Sigmoid colon (tissue), 7 donors: Measurements from ENCODE around the gene TTLL12. TPM values are rescaled to one million over a fixed set of nuclear protein-coding genes. Genes with fewer than 3 reads are reported as not detected.

Source experiments
- DNase-seq: peaks from one replicate; pipeline ENCODE4 v3.0.0-alpha.2; 2019
- H3K27ac ChIP-seq, 4 donors: fragments of 200-600 bp; sonication (generic); one replicate each; pipeline ENCODE4 v1.5.1; 2016 to 2019; ENCODE audit warnings: mild to moderate bottlenecking in 1 of 4
- H3K27me3 ChIP-seq, 3 donors: fragments of 200-600 bp; sonication (generic); one replicate each; pipeline ENCODE4 v1.5.1; 2019; ENCODE audit warnings: mild to moderate bottlenecking in 1 of 3
- H3K36me3 ChIP-seq, 4 donors: fragments of 200-600 bp; sonication (generic); one replicate each; pipeline ENCODE4 v1.5.1; 2016 to 2019
- H3K4me1 ChIP-seq, 4 donors: fragments of 200-600 bp; sonication (generic); one replicate each; pipeline ENCODE4 v1.5.1; 2017 to 2019
- H3K4me3 ChIP-seq, 4 donors: fragments of 200-600 bp; sonication (generic); one replicate each; pipeline ENCODE4 v1.5.1; 2017 to 2019; ENCODE audit warnings: mild to moderate bottlenecking in 2 of 4, moderate library complexity in 1 of 4
- H3K9me3 ChIP-seq, 4 donors: fragments of 200-600 bp in 3 of 4; sonication (generic) in 3 of 4; one replicate each; pipeline versions ENCODE4 v1.5.1 to v1.6.1; 2013 to 2019
- EP300 ChIP-seq, 4 donors: sonication (generic); formaldehyde crosslinking; IDR thresholded peaks; one replicate each; pipeline ENCODE4 v1.6.1; 2017; ENCODE audit warnings: antibody characterized with exemption in 4 of 4
- POLR2A ChIP-seq, 2 donors: fragments of 450-650 bp; IDR thresholded peaks; one replicate each; pipeline ENCODE4 v1.6.1; 2016; ENCODE audit warnings: antibody characterized with exemption in 2 of 2, mild to moderate bottlenecking in 2 of 2, moderate library complexity in 2 of 2
- POLR2AphosphoS5 ChIP-seq, 4 donors: sonication (generic); formaldehyde crosslinking; IDR thresholded peaks; one replicate each; pipeline ENCODE4 v1.6.1; 2017; ENCODE audit warnings: antibody characterized with exemption in 4 of 4
- WGBS, 2 donors: extraction: QIAGEN DNeasy Blood & Tissue Kit; methylation state at CpG; one replicate each; pipeline ENCODE4 v1.1.7; 2013; 5-methylcytosine and 5-hydroxymethylcytosine counted together
- intact Hi-C: fragments of 100-400 bp; cut with DNase I; formaldehyde crosslinking; loops from one replicate; pipeline ENCODE4 v1.15.1; 2023
- polyA plus RNA-seq, 3 donors: library from polyadenylated mRNA; stranded (reverse); fragments of 200-250 nt; gene quantifications; one replicate each; pipeline ENCODE4 v1.2.3, GENCODE V29; 2013
- total RNA-seq, 4 donors: library from RNA; depleted of rRNA; stranded (reverse); fragments of >200 nt; gene quantifications; one replicate each; pipeline ENCODE4 v1.1.0, GENCODE V29; 2016
- TF ChIP-seq, protein P1 (sequence below), 4 experiments: fragments of 450-650 bp in 3 of 4; fragments of 200-600 bp in 1 of 4; IDR thresholded peaks; one replicate each; pipeline ENCODE4 v1.5.1; 2016 to 2019; ENCODE audit warnings: antibody characterized with exemption in 4 of 4, mild to moderate bottlenecking in 3 of 4, moderate library complexity in 2 of 4
- donor health status: healthy with polysubstance abuse.
- donor health status: Bipolar disorder and iron deficiency.
- donor health status: healthy.

The TTLL12 gene
- total and polyA plus RNA-seq, 7 donors = 13.2 to 127 (median 21.3) TPM

DNA sequence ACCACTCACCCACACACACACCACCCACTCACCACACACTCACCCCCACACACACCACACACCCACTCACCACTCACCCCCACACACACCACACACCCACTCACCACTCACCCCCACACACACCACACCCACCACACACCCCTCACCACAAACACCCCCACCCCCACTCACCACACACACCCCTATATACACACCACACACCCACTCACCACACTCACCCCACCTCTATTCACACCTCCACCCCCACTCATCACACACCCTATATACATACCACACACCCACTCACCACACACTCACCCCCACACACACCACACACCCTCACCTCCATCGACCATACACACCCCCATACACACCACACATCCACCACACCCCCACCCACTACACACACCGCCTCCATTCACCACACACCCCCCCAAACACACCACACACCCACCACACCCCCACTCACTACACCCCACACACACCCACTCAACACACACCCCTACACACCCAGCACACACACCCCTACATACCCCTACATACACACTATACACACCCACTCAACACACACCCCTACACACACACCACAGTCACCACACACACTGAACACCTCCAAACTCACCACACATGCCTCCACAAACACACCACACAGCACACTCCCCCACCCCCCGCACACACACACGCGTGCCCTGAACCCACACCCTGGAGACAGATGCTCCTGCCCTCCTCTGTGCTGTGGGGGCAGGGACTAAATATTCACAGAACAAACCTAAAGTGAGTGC, 19.0 kb upstream of the TTLL12 start:
- Histone ChIP-seq H3K27ac (no peak overlapping the region), H3K9me3 (no peaks in the 10 kb centered on the region), H3K4me1 (no peaks in the 10 kb centered on the region), H3K4me3 (no peak overlapping the region), H3K36me3 (no peaks in the 10 kb centered on the region), H3K27me3 (peaks cover 0 to 3% (median 0%) of the 10 kb centered on the region in 3 donors)
- no peak for DNase-seq
- no peak for TF ChIP-seq POLR2A (IDR thresholded peaks at IDR 0.05)
- TF ChIP-seq, protein P1, sequence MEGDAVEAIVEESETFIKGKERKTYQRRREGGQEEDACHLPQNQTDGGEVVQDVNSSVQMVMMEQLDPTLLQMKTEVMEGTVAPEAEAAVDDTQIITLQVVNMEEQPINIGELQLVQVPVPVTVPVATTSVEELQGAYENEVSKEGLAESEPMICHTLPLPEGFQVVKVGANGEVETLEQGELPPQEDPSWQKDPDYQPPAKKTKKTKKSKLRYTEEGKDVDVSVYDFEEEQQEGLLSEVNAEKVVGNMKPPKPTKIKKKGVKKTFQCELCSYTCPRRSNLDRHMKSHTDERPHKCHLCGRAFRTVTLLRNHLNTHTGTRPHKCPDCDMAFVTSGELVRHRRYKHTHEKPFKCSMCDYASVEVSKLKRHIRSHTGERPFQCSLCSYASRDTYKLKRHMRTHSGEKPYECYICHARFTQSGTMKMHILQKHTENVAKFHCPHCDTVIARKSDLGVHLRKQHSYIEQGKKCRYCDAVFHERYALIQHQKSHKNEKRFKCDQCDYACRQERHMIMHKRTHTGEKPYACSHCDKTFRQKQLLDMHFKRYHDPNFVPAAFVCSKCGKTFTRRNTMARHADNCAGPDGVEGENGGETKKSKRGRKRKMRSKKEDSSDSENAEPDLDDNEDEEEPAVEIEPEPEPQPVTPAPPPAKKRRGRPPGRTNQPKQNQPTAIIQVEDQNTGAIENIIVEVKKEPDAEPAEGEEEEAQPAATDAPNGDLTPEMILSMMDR (IDR thresholded peaks at IDR 0.05) = no peak
- TF ChIP-seq EP300 (IDR thresholded peaks at IDR 0.05) = no peak
- TF ChIP-seq POLR2AphosphoS5 (IDR thresholded peaks at IDR 0.05) = no peak
- 47 to 67% methylated on average over 5 of the region's 5 CpGs for WGBS, 2 donors
- intact Hi-C loops = no loop called here

DNA sequence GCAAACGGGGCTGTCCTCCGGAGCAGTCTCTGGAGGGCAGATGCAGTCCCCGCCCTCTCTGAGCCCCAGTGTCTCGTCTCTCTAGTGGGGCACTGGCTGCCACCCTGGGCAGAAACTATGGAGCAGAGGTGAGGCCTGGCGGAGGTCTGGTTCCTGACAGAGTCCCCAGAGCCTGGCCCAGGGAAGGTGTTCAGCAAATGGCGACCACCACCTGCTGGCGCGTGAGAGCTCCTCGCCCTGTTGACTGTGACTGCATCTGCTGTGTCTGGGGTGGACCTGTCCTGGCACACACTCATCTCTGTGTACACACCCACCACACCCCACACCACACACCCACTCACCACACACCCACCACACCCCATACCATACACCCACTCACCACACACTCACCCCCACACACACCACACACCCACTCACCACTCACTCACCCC, 18.3 kb upstream of the TTLL12 start:
- intact Hi-C loops = no loop called here
- WGBS, 2 donors = 49 to 84% methylated on average over 9 of the region's 9 CpGs
- TF ChIP-seq POLR2AphosphoS5 (IDR thresholded peaks at IDR 0.05) = no peak
- TF ChIP-seq POLR2A (IDR thresholded peaks at IDR 0.05) = no peak
- no peak for TF ChIP-seq EP300 (IDR thresholded peaks at IDR 0.05)
- TF ChIP-seq, protein P1 (IDR thresholded peaks at IDR 0.05) = no peak
- no peaks in the 10 kb centered on the region for H3K4me1 ChIP-seq
- H3K36me3 ChIP-seq = no peaks in the 10 kb centered on the region
- no peak for DNase-seq
- H3K4me3 ChIP-seq = no peak overlapping the region
- H3K27me3 ChIP-seq = peaks cover 0 to 4% (median 0%) of the 10 kb centered on the region in 3 donors
- no peak overlapping the region for H3K27ac ChIP-seq
- H3K9me3 ChIP-seq = no peaks in the 10 kb centered on the region

DNA sequence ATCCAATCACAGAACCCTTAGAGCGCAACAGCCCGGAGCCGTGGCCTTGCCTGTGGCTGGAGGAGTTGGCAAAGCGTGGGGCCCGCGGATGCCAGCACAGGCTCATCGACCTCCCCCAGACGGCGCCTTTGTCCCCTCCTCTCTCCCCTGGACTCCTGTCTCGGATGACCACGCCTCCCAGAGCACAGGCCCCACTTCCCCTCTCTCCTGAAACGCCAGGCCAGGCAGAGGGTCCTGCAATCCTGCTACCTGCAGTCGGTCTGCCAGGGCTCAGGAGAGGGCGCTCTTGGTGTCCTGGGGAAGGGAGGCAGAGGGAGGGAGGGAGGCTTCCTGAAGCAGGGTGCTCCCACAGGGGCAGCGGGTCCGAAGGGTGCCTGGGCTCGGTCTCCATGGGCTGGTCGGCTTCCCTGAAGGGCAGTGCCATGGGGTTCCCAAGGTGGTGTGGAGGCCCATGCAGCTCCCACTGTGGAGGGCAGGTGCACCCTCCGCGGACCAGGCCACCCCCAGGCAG, 16.6 kb upstream of the TTLL12 start:
- intact Hi-C loops = no loop called here
- Histone ChIP-seq H3K36me3 (no peaks in the 10 kb centered on the region), H3K27me3 (peaks cover 0 to 18% (median 0%) of the 10 kb centered on the region in 3 donors), H3K4me3 (no peak overlapping the region), H3K4me1 (no peaks in the 10 kb centered on the region), H3K9me3 (no peaks in the 10 kb centered on the region), H3K27ac (no peak overlapping the region)
- TF ChIP-seq EP300 (IDR thresholded peaks at IDR 0.05) (no peak), POLR2AphosphoS5 (IDR thresholded peaks at IDR 0.05) (no peak), POLR2A (IDR thresholded peaks at IDR 0.05) (no peak)
- TF ChIP-seq, protein P1 (IDR thresholded peaks at IDR 0.05) = no peak
- no peak for DNase-seq
- 78 to 80% methylated on average over 20 of the region's 20 CpGs for WGBS, 2 donors

DNA sequence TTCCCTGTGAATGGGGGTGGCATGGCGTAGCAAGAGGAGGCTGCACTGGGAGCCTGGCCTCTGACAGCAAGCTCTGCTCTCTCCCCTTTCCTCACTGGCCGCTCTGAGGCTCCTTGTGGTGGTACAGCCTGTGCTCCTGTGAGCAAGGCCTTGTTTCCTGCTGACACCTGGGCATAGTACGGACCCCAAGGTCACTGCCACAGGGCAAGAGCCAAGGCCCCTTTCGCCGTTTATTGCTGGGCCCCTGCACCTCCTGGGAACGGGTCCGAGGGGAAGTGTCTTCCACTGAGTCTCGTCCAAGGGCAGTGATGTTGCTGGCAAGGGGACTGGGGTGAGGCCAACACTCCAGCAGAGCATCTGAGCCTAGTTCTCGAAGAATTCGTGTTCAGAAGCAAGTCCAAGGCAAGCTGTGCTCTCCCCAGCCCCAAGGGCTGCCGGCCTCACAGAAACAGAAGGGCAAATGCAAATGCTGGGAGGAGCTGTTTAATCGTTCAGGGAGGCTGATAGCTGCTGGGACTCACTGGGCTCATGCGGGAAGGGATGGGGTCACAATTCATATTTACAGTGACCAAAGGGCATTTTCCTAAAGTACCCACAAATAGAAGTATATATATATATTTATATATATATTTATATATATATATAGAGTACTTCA, 15.9 kb upstream of the TTLL12 start:
- 77 to 78% methylated on average over 13 of the region's 13 CpGs for WGBS, 2 donors

DNA sequence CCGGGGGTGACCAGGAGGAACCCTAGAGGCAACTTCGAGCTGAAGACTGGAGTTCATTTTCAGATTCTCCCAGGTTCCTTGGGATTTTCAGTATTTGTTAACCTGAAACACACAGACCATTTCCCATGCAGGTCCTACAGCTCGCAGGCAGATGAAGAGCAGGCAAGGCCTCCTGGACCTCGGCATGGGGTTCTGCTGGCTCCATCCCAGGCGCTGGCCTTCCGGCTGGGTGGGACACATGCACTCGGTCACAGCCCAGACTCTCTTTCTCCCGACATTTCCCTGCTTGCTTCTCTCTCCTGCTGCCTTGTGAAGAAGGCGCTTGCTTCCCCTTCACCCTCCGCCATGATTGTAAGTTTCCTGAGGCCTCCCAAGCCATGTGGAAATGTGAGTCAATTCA, 15.4 kb upstream of the TTLL12 start:
- intact Hi-C loops = no loop called here
- WGBS, 2 donors = 92 to 95% methylated on average over 10 of the region's 10 CpGs
- peaks cover 0 to 28% (median 0%) of the 10 kb centered on the region in 3 donors for H3K27me3 ChIP-seq
- H3K36me3 ChIP-seq = no peaks in the 10 kb centered on the region
- H3K4me1 ChIP-seq = no peaks in the 10 kb centered on the region
- TF ChIP-seq EP300 (IDR thresholded peaks at IDR 0.05) (no peak), POLR2AphosphoS5 (IDR thresholded peaks at IDR 0.05) (no peak), POLR2A (IDR thresholded peaks at IDR 0.05) (no peak)
- TF ChIP-seq, protein P1 (IDR thresholded peaks at IDR 0.05) = no peak
- H3K4me3 ChIP-seq = no peak overlapping the region
- no peak for DNase-seq
- no peak overlapping the region for H3K27ac ChIP-seq
- H3K9me3 ChIP-seq = no peaks in the 10 kb centered on the region

More for the DNA sequence above, 15.9 kb upstream of the TTLL12 start:
- no peaks in the 10 kb centered on the region for H3K9me3 ChIP-seq
- intact Hi-C loops = no loop called here
- no peak overlapping the region for H3K4me3 ChIP-seq
- no peak for DNase-seq
- no peaks in the 10 kb centered on the region for H3K4me1 ChIP-seq
- H3K27ac ChIP-seq = no peak overlapping the region
- H3K27me3 ChIP-seq = peaks cover 0 to 24% (median 0%) of the 10 kb centered on the region in 3 donors
- no peaks in the 10 kb centered on the region for H3K36me3 ChIP-seq
- TF ChIP-seq POLR2AphosphoS5 (IDR thresholded peaks at IDR 0.05) (no peak), POLR2A (IDR thresholded peaks at IDR 0.05) (no peak), EP300 (IDR thresholded peaks at IDR 0.05) (no peak)
